Breast epithelium (tissue), 3 donors: ENCODE measurements around the gene WNK2.

Source experiments
- POLR2A ChIP-seq: fragments of 450-650 bp; IDR thresholded peaks from one replicate; pipeline ENCODE4 v1.6.1; 2016; ENCODE audit warnings: antibody characterized with exemption, mild to moderate bottlenecking, moderate library complexity
- POLR2AphosphoS5 ChIP-seq, 3 donors: sonication (generic); formaldehyde crosslinking; IDR thresholded peaks; one replicate each; pipeline ENCODE4 v1.6.1; 2017; ENCODE audit warnings: antibody characterized with exemption in 3 of 3
- TF ChIP-seq, protein P1 (sequence below), 3 donors: fragments of 450-650 bp; IDR thresholded peaks; one replicate each; pipeline ENCODE4 v1.5.1; 2016 to 2017; ENCODE audit warnings: antibody characterized with exemption in 3 of 3, mild to moderate bottlenecking in 3 of 3, moderate library complexity in 3 of 3

DNA sequence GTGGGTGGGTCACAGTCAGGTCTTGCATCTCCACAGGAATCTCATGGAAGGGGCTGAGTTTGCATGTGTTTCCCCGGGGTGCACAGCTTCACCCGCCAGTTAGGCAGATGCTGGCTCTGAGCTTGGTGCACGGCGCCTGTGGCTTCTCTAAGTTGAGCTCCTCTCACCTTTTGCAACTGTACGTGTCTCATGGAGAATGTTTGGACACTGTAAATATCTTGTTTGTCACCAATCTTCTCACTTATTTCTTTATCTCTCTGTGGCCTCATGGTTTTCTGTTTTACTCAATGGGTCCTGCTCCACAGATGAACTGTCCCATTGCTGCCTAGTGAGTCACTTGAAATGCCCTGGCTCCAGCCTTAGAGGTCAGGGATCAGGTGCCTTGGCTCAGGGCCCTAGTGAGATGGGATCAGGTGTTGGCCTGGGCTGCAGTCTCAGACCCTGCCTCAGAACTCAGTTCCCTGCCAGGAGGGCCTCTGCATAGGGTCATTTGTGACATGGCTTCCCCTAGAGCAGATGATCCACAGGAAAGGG, 61.6 kb downstream of the WNK2 start:
- TF ChIP-seq, protein P1, sequence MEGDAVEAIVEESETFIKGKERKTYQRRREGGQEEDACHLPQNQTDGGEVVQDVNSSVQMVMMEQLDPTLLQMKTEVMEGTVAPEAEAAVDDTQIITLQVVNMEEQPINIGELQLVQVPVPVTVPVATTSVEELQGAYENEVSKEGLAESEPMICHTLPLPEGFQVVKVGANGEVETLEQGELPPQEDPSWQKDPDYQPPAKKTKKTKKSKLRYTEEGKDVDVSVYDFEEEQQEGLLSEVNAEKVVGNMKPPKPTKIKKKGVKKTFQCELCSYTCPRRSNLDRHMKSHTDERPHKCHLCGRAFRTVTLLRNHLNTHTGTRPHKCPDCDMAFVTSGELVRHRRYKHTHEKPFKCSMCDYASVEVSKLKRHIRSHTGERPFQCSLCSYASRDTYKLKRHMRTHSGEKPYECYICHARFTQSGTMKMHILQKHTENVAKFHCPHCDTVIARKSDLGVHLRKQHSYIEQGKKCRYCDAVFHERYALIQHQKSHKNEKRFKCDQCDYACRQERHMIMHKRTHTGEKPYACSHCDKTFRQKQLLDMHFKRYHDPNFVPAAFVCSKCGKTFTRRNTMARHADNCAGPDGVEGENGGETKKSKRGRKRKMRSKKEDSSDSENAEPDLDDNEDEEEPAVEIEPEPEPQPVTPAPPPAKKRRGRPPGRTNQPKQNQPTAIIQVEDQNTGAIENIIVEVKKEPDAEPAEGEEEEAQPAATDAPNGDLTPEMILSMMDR (IDR thresholded peaks at IDR 0.05) = no peak
- TF ChIP-seq POLR2A (no peak), POLR2AphosphoS5 (IDR thresholded peaks at IDR 0.05) (no peak)
